Sigmoid colon (tissue), 4 donors: Measurements from ENCODE around the gene SPDYA.

Experiments used
- CTCF ChIP-seq, 4 experiments: fragments of 450-650 bp in 3 of 4; fragments of 200-600 bp in 1 of 4; IDR thresholded peaks; one replicate each; pipeline ENCODE4 v1.5.1; 2016 to 2019; ENCODE audit warnings: antibody characterized with exemption in 4 of 4, mild to moderate bottlenecking in 3 of 4, moderate library complexity in 2 of 4
- EP300 ChIP-seq, 4 donors: sonication (generic); formaldehyde crosslinking; IDR thresholded peaks; one replicate each; pipeline ENCODE4 v1.6.1; 2017; ENCODE audit warnings: antibody characterized with exemption in 4 of 4
- POLR2A ChIP-seq, 2 donors: fragments of 450-650 bp; IDR thresholded peaks; one replicate each; pipeline ENCODE4 v1.6.1; 2016; ENCODE audit warnings: antibody characterized with exemption in 2 of 2, mild to moderate bottlenecking in 2 of 2, moderate library complexity in 2 of 2
- POLR2AphosphoS5 ChIP-seq, 4 donors: sonication (generic); formaldehyde crosslinking; IDR thresholded peaks; one replicate each; pipeline ENCODE4 v1.6.1; 2017; ENCODE audit warnings: antibody characterized with exemption in 4 of 4

- peak; percentile 42 to 63 (median 54) for TF ChIP-seq CTCF (IDR thresholded peaks at IDR 0.05)
- no peak for TF ChIP-seq POLR2A (IDR thresholded peaks at IDR 0.05)
- no peak for TF ChIP-seq POLR2AphosphoS5 (IDR thresholded peaks at IDR 0.05)
- TF ChIP-seq EP300 (IDR thresholded peaks at IDR 0.05): no peak
Observed at GRCh38 chr2:28821295-28821958, 10.8 kb downstream of the SPDYA start.
